Activated CD4-positive, alpha-beta T cell treated with anti-CD3 and anti-CD28 coated beads for 4 hours (primary cell): ENCODE data around the gene GRWD1.

Experiments
- DNase-seq, 2 donors: peaks; one replicate each; pipeline ENCODE4 v3.0.0-alpha.2; 2020

The GRWD1 gene

GRCh38 chr19:48428670-48429069 is 17.1 kb upstream of the GRWD1 start:
- no peak for DNase-seq

- no peak for DNase-seq
These were observed 12.4 kb upstream of the GRWD1 start for GRCh38 chr19:48433337-48433736.

GRCh38 chr19:48436586-48436985 is 9.2 kb upstream of the GRWD1 start:
- DNase-seq = no peak

- no peak for DNase-seq
These were observed 4.3 kb upstream of the GRWD1 start for GRCh38 chr19:48441360-48442050.

- no peak for DNase-seq
These were observed 3.4 kb upstream of the GRWD1 start for GRCh38 chr19:48442116-48443035.

- no peak for DNase-seq
These were observed 2.5 kb upstream of the GRWD1 start for GRCh38 chr19:48443256-48443655.

- no peak for DNase-seq
These were observed 2.1 kb upstream of the GRWD1 start for GRCh38 chr19:48443731-48444128.

GRCh38 chr19:48444129-48444935 is 1.5 kb upstream of the GRWD1 start:
- no peak for DNase-seq

- no peak for DNase-seq
These were observed 915 bp upstream of the GRWD1 start for GRCh38 chr19:48444936-48445200.

- no peak for DNase-seq
These were observed 552 bp upstream of the GRWD1 start for GRCh38 chr19:48445256-48445605.

GRCh38 chr19:48446579-48446978 is 796 bp downstream of the GRWD1 start:
- DNase-seq = no peak

GRCh38 chr19:48448563-48448962 is 2.8 kb downstream of the GRWD1 start:
- no peak for DNase-seq

- no peak for DNase-seq
These were observed 4.7 kb downstream of the GRWD1 start for GRCh38 chr19:48450441-48450840.

GRCh38 chr19:48450863-48451262 is 5.1 kb downstream of the GRWD1 start:
- DNase-seq = no peak

- no peak for DNase-seq
These were observed 5.8 kb downstream of the GRWD1 start for GRCh38 chr19:48451624-48452023.

GRCh38 chr19:48452289-48453190 is 6.8 kb downstream of the GRWD1 start:
- no peak for DNase-seq

GRCh38 chr19:48454150-48454730 is 8.5 kb downstream of the GRWD1 start:
- DNase-seq = no peak

- DNase-seq = no peak
These were observed 9.6 kb downstream of the GRWD1 start, which contains the start of gene KCNJ14 for GRCh38 chr19:48455171-48455907. TSS of gene KCNJ14 (plus strand) at chr19:48455574. CDS start at chr19:48461725, 6,151 bp downstream.

- no peak for DNase-seq
These were observed 10.3 kb downstream of the GRWD1 start for GRCh38 chr19:48455908-48456562.

- no peak for DNase-seq
These were observed 11.1 kb downstream of the GRWD1 start for GRCh38 chr19:48456864-48457263.

GRCh38 chr19:48458016-48458415 is 12.2 kb downstream of the GRWD1 start:
- DNase-seq = no peak
